DOHH2 (cell line): ENCODE measurements around the gene GLIS2.

Experiments used
- EZH2phosphoT487 ChIP-seq: fragments of 200-600 bp; sonication (generic); IDR thresholded peaks from 2 replicates; pipeline ENCODE4 v1.6.1; 2017; ENCODE audit warnings: borderline replicate concordance, mild to moderate bottlenecking, antibody characterized with exemption, low read length, moderate library complexity, mixed read lengths
- TF ChIP-seq, protein P1 (sequence below): fragments of 200-600 bp; sonication (generic); IDR thresholded peaks from one replicate; pipeline ENCODE4 v1.5.1; 2014; ENCODE audit warnings: antibody characterized with exemption, mild to moderate bottlenecking, low read depth, low read length; ENCODE audit not compliant: poor library complexity, severe bottlenecking

DNA sequence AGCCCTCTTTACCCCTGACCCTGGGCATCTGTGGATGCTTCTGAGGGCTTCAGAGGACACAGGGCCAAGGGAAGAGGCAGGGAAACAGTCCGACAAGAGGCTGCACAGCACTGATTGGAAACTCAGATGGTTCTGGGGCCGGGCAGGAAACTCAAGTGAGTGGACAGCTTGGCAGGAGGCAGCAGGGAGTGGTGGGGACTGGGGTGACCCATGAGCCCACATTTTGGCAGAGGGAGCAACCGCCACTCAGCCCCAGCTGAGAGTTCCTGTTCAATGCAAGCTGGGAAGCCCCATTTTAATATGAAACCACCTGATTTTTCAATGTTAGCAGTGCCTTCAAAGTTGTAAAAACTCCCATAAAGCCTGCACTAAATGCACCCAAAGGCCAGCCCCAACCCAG lies 54.3 kb downstream of the GLIS2 start:
- TF ChIP-seq, protein P1, sequence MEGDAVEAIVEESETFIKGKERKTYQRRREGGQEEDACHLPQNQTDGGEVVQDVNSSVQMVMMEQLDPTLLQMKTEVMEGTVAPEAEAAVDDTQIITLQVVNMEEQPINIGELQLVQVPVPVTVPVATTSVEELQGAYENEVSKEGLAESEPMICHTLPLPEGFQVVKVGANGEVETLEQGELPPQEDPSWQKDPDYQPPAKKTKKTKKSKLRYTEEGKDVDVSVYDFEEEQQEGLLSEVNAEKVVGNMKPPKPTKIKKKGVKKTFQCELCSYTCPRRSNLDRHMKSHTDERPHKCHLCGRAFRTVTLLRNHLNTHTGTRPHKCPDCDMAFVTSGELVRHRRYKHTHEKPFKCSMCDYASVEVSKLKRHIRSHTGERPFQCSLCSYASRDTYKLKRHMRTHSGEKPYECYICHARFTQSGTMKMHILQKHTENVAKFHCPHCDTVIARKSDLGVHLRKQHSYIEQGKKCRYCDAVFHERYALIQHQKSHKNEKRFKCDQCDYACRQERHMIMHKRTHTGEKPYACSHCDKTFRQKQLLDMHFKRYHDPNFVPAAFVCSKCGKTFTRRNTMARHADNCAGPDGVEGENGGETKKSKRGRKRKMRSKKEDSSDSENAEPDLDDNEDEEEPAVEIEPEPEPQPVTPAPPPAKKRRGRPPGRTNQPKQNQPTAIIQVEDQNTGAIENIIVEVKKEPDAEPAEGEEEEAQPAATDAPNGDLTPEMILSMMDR, result no peak
- no peak for TF ChIP-seq EZH2phosphoT487
